ENCODE measurements around the gene CFAP141.
"Not testable (repeated sequence)": the region's sequence is repeated elsewhere in the genome, so short reads cannot be mapped to it uniquely, and the experiment has no call there.

The CFAP141 gene

DNA sequence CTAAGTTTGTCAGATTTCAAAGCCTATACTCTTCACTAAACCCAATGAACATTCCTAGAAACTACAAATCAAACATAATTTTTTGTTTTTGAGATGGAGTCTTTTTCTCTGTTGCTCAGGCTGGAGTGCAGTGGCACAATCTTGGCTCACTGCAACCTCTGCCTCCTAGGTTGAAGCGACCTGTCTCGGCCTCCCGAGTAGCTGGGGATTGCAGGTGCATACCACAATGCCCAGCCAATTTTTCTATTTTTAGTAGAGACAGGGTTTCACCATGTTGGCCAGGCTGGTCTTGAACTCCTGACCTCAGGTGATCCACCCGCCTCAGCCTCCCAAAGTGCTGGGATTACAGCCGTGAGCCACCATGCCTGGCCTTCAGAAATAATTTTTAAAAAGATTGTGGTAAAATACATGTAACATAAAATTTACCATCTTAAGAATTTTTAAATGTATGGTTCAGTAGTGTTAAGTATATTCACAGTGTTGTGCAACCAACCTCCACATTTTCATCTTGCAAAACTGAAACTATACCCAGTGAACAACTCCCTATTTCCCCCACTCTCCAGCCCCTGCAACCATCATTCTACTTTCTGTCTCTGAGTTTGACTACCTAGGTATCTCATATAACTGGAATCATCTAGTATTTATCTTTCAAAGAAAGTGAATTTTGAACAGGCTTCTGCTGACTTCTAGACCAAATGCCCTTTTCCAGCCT, 2.7 kb upstream of the CFAP141 start:
- in situ Hi-C loops (cut with HindIII; ENCODE audit: low sequenced_read_pairs) = no loop called here

DNA sequence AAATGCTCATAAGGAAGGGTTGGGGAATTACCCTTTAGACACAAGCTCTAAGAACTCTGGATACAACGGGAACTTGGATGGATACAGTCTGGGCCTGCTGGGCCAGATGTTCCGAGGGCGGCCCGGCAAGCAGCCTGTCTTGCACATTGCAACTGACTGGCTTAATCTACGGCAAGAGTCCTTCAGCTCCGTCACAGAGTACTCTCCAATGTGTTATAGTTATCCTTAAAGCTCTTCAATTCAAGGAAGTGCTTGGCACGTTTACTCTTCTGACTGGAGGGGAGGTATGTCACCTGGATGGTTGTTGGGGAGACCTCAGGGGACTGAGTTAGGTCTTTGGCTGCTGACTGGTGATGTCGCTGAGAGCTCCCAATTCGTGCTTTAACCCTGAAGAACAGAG, 1.1 kb upstream of the CFAP141 start:
- in situ Hi-C loops (cut with HindIII; ENCODE audit: low sequenced_read_pairs) = no loop called here

DNA sequence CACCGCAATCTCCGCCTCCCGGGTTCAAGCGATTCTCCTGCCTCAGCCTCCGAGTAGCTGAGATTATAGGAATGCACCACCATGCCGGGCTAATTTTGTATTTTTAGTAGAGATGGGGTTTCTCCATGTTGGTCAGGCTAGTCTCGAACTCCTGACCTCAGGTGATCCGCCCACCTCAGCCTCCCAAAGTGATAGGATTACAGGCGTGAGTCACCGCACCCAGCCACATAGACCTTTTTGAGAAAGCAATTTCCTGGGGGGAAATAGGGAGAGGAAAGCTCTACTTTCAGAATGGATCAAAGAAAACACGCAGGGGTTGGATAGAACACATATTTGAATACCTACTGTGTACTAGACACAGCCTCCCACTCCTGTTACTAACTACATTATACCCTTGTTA, 355 bp downstream of the CFAP141 start:
- in situ Hi-C loops (cut with HindIII; ENCODE audit: low sequenced_read_pairs) = not testable (repeated sequence)

DNA sequence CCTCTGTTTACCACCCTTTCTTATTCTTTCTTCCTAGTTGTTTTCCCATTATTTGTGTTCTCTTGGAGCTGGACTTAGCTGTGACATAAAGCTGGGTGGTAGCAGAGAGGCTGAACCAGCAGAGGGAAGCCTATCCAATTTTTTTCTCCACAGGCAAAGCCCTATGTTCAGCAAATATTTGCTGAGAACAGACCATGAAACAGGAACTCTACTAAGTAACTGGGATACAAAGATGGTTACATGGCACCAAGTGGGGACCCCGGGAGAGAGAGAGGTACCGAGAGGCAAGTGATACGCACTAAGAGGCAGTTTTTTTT, 6.6 kb downstream of the CFAP141 start:
- in situ Hi-C loops (cut with HindIII; ENCODE audit: low sequenced_read_pairs) = loop anchor here (5.0 kb wide), 1 partner anchor 58 kb away; no protein-coding TSS in a partner anchor

DNA sequence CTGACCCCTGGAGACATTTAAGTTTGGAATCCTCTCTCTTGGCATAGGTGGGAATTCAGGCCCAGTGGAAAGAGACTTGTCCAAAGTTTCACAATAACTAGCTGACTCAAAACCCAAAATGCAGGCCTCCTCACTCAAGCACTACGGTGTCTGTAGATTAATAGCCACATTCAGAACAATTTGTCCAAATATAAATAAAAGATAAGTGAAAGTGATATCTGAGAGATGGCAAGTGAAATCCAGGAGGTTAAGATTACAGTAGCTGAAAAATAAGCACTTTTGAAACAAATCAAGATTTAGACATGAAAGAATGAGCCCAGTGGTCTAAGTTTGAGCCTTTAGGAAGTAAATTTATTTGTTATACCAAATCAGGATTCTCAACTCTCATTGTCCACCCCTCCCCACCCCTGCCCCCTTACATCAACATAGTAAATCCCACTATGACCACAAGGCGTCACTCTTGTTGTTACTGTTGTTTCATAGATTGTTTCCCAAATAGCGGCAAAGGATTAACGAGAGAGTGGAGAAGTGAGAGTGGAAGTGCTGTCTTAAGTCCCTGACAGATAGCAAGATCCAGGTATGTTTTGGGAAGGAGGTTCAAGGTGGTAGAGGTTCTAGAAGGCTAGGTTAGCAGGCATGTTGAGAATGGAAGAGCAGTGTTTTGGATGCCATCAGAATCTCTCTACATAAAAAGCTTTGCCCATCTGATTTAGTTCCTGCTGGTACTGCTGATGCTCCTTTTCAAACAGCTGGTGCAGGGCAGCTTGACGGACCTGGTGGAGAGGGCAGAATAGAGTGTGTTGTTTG, 7.2 kb downstream of the CFAP141 start:
- in situ Hi-C loops (cut with HindIII; ENCODE audit: low sequenced_read_pairs) = loop anchor here (5.0 kb wide), 1 partner anchor 58 kb away; no protein-coding TSS in a partner anchor

DNA sequence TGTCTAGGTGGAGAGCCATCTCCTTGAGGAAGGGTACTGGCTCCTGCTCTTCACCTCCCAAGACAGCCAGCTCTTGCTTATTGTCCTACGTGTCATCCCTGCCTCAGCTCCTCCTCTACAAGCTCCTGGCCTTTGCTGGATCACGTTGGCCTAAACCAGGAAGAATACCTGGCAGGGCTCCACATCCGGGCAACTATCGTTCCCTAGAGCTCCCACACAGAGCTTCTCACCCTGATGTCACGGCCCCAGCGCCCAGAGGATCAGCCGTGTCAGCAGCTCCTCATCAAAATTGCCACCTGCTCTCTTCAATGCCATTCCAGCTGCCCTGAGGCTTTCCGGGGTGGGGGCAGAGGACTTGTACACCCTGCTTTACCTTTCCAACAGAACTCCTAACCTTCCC, 12.3 kb downstream of the CFAP141 start:
- in situ Hi-C loops (cut with HindIII; ENCODE audit: low sequenced_read_pairs) = no loop called here

DNA sequence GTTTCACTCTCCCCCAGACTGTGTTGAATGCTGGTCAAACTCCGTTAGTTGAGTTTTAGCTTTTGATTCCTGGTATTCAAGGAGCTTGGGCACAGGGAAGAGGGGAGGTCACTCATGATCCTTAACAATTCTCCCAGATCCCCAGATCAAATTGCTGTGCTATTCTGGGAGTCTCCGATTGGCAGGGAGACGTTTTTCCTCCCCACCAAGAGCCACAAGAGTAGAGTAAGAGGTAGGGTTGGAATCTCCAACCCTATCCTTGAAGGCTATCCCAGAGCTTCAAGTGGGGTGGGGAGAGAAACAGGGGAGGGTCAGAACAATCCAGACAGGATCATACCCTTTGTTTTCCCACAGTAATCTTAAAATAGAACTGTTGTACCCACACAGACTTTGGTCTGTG, 13.7 kb downstream of the CFAP141 start:
- in situ Hi-C loops (cut with HindIII; ENCODE audit: low sequenced_read_pairs) = no loop called here

DNA sequence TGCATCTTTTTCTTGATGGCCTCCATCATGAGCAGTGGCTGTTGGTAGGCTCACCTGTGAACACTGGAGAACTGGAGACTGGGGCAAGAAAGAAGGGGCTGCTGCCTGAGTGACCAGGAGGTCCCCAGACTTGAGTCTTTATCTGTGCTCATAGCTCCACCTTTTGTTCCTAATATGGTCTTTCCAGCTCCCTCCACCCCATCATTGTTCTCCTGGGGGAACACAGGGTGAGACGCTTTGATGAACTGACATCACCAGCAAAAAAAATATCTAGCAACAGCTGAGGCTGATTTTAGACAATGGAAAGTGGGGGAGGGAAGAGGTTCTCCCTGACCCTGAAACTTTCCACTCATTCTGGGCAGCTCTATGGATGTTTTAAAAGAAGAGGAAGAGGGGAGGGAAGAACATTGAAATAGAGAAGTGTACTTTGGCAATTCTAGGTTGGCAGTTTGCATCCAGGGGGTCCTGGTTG, 14.1 kb downstream of the CFAP141 start, which contains the start of gene TPM3:
Gene TPM3, minus strand, starts transcription at position 111 of the 472 bp plus-strand sequence. Its CDS starts 82 bp downstream, at position 29.
- in situ Hi-C loops (cut with HindIII; ENCODE audit: low sequenced_read_pairs) = no loop called here

DNA sequence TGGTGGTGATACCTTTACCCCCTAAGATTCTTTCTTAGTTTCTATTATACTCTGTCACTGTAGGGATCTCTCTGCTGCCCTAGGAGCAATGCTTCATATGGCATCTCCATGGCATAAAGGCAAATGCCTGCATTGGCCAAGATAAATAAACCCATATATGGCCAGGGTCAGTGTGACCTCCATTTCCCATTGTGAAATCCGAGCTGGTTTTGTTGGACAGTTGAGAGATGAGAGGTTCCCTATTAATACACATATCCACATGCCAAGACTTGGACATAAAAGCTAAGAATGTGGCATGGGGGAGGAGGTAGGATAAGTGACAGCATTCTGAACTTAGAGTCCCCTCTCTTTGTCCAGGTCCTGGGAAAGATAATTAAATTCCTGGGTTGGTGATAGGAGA, 15.6 kb downstream of the CFAP141 start:
- in situ Hi-C loops (cut with HindIII; ENCODE audit: low sequenced_read_pairs) = no loop called here

DNA sequence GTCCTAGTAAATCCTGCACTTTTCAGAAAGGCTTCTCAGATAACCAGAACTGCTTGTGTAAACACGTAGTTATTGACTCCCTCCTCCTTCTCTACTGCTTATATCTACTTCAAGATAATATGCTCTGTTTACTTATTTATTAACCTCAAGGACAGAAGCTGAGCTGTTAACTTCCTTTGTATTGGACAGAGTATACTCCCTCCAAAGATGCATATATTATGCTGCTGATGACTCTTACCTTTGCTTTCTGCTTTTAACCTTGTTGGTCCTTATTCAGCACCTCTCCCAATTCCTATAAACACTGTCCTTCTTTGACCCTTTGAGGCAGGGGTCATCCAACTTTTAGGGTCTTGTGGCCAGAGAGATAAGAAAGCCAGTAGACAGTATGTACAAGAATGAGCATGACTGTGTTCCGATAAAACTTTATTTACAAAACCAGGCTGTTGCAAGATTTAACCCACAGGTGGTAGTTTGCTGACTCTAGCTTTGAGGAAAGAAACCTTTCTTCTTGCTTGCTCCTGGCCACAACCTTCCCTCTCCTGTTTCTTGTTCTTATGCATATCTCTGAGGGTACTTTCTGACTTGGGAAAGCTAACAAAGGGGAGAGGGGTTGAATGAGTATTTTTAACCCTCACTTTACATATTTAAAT, 19.2 kb downstream of the CFAP141 start:
- in situ Hi-C loops (cut with HindIII; ENCODE audit: low sequenced_read_pairs) = no loop called here

DNA sequence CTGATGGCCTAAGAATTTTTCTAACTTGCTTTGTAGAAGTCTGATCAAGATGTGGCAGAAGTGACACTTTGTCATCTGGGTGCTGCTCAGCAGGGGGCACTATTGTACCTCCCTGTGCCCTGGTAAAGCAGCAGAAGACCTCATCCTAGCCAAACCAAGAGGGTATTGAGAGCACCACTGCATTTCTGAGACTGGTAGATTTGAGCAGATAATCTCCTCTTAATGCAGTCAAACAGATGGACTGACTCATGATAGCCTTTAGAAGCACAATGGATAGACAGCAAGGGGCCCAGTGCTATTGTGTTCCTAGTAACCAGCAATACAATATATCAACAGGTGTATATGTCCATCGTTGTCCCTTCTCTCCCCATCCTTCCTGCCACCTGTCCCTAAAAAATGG, 20.0 kb downstream of the CFAP141 start:
- in situ Hi-C loops (cut with HindIII; ENCODE audit: low sequenced_read_pairs) = no loop called here

DNA sequence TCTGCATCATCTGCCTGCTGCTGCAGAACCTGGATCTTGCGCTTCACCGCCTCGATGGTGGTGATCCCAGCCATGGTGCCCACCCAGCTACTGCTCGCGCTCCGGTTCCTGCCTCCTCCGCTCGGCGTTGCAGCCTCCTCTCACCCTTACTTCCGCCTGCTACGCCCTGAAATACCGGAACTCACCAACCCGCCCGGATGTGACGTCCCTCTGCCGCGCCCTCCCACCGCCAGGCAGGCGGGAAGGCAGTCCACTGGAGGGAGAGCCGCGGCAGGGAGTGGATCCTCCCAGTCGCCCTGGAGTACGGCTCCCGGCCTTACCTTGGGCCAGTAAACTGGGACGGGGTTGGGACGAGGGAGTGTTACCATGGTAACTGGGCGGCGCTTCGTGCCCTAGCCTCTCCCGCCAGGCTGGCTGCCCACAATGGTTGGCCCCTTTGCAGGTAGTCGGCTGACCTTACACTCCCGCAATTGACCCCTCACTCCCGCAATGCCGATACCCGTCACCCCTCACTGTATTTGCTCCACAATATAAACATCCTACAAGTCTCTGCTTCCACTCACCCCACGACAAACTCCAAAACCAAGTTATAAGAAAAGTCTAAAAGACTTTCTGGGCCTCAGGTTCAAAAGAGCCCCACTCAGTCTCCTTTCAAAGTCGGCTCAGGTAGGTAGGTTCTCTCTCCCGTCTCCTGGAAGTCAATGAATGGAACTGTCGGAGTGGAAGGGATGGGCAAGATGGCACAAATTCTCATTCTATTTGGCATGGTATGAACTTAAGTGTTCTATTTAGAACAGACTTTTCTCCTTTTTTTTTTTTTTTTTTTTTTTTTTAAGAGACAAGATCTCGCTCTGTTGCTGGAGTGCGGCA, 22.9 kb downstream of the CFAP141 start:
- in situ Hi-C loops (cut with HindIII; ENCODE audit: low sequenced_read_pairs) = no loop called here

DNA sequence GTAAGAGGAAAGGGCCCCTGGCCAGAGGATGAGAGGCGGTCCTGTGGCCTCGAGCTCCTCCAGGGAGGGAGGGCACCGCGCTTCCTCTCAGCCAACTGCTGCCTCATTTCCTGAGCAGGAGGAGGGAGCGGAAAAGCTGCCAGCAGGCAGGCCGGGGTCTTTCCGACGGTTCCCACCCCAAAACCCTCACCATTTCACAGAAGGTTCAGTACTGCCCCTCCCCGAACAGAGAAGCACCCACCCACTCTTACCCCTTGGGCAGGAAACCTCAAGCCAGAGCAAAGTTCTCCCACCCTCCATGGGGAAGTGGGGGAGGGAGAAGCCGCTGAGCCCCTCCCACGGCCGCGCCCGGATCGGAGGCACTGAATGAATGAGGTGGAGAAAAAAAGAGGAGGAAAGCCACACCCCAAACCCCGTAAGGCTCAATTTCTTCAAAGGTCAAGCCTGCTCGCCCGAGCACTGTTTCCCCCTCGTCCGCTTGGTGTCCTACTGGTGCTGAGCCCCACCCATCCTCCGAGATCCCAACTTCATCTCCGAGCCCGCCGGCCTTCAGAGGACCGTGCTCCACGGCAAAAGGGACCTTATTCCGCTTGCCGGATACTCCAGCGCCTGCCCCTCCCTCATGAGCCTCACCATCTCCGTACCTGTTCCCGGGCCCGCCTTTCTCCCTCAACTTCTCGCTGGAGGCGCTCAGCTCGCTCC, 23.6 kb downstream of the CFAP141 start:
- in situ Hi-C loops (cut with HindIII; ENCODE audit: low sequenced_read_pairs) = no loop called here

DNA sequence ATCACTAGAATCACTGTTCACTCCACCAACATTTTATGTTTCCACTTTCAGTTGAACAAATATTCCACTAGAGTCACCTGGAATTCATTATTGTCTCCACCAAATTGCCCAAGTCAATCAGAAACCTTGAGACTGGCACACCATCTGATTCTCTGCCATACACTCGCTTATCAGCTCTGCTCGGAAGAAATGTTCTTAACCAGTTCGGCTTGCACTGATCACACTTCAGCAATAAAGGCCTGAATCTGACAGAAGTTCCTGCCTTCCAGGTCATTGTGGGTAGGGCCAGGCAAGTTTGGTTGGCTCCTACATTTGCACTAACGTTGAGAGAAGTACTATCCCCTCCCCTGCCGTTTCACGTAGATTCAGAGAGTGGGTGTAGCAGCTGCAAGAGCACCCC, 24.2 kb downstream of the CFAP141 start:
- in situ Hi-C loops (cut with HindIII; ENCODE audit: low sequenced_read_pairs) = no loop called here

DNA sequence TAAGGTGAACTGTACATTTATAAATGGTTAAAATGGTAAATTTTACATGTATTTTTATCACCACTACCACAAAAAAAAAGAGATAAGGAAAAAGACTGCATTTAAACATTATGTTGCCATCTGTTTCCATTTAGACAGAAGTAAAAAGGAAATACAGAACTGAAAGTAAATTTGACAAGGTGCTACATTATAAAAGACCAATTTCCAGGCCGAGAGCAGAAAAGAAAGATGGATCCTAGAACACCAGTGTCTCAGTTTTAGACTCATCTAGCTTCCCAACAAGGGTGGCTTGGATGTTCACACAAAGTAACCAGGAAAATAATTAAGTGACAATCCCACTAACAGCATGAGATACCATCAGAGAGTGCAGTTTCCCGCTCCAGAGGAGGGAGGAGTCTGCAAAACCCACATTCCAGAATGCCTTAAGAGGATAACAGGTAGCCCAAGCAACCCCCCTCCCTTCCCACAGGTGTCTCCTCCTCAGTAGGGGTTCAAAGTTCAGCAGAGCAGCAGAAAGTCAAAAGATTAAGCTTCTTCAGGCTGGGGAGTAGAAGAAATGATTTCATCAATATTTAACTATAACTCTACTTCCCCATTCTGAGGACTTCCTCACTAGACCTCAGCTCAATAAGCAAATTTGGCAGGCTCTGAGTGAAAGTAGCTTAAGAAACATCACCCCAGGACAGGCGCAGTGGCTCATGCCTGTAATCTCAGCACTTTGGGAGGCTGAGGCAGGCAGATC, 26.0 kb downstream of the CFAP141 start:
- in situ Hi-C loops (cut with HindIII; ENCODE audit: low sequenced_read_pairs) = no loop called here

DNA sequence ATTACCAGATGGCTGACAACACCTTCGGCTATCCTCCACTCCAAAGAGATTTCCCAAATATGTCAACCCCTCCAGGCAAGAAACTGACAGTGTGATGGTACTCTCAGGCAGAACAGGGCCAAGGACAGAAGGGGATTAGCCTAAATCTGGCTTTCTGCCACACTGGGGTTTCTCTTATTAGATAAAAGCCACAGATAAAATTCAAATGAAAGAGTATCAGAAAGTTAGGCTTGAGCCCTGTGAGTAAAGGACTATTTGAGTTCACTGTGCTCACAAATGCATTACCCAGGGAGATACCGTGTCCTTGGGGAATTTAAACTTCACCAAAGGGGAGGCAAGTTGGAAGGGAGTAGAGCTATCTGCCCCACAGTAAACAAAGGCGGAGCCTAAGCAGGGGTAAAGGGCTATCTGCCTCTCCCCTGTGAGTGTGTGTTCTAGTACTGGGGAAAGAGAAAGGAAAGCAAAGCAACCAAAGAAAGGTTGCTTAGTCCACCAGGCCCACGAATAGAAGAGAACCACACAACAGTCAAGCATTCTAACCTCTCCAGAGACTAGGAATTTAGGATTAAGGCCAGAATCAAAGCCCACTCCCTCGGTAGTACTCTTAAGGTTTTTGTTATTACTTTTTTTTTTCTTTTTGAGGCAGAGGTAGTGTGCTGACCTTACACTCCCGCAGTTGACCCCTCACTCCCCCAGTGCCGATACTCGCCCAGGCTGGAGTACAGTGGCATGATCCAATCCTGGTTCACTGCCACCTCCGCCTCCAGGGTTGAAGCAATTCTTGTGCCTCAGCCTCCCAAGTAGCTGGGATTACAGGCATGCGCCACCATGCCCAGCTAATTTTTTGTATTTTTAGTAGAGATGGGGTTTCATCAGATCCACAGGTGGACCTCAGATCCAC, 27.0 kb downstream of the CFAP141 start:
- in situ Hi-C loops (cut with HindIII; ENCODE audit: low sequenced_read_pairs) = no loop called here

DNA sequence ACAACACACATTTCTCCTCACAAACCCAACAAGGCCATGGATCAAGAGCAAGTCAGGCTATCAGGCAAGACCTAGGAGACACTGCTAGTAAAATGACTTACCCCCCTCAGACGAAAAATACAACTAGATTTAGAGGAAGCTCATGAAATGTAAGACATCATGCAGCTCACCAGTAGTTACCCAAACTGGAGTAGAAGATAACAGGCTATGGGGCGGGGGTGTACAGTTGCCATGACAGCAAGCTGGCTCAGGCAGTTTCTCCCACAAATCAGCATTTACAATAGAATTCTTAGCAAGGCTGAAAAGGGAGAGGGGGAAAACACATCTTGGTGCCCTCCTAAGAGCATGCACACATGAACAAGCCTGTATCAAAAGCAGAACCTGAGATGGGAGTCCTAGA, 28.1 kb downstream of the CFAP141 start:
- in situ Hi-C loops (cut with HindIII; ENCODE audit: low sequenced_read_pairs) = no loop called here

DNA sequence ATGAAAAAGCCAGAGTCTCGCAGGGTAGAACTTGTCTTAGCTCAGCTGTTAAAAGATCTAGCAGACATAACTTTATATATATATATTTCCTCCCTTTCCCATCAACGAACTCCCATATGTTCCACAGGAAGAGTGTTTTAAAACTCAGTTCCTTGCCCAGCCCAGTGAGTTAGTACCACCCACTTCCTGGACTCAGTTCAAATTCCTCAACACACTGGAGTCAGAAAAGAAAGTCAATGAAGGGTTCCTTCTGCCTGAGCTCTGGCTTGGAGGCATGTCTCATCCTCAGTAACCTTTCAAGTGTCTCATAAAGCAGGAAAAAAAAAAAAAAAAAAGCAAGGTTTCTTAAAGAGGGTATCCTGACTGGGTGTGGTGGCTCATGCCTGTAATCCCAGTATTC, 29.8 kb downstream of the CFAP141 start:
- in situ Hi-C loops (cut with HindIII; ENCODE audit: low sequenced_read_pairs) = no loop called here

Measured in endothelial cell of hepatic sinusoid (primary cell).